ENCODE results near the gene BEST4. TPM values are rescaled to one million over a fixed set of nuclear protein-coding genes. Genes with fewer than 3 reads are reported as not detected.

Gene BEST4
- total and polyA plus RNA-seq, 2 of the 4 experiments (the other 2 are of a cell fraction) = 0.07 TPM; not detected in 1

DNA sequence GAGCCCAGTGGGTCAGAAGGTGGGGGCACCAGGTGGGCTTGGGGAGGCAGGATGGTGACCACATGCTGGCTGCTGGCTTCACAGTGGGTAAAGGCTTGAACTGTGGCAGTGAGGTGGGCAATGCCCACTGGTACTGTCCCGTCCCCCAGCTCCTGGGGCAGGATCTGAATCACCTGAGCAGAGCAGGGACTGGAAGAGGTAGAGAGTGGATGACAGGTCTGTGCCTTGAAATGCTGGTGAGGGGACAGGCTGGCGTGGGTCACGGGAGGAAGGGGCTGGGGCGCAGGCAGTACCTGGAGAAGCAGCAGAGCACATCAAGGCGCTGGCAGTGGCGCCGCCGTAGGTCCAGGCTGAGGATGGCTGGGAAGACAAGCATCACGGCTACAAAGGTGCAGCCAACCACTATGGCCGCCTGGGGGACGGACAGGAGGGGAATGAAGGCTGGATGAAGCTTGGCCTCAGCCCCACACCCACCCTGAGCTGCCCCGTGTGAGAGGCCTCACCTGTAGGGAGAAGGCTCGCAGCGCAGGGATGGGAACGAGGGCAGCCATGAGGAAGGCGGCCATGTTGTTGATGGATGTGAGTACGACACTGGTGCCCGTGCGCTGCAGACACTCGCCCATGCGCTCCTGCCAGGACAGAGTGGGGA lies 40.2 kb upstream of the BEST4 start:
- no peak overlapping the region for H3K4me3 ChIP-seq (ENCODE audit: insufficient read depth, low read depth, low read length)
- intact Hi-C loops (cut with micrococcal nuclease) = no loop called here
- ChIA-PET POLR2A (ENCODE audit: unreplicated experiment) (no interaction called here), CTCF (no interaction called here)
- H2BK120ac ChIP-seq (ENCODE audit: low read depth, low read length) = no peak overlapping the region
- no peaks in the 10 kb centered on the region for H3K9me3 ChIP-seq (ENCODE audit: control insufficient read depth, insufficient read depth, low read length)
- H2BK15ac ChIP-seq (ENCODE audit: low read depth, low read length) = no peak overlapping the region
- in situ Hi-C loops (cut with MboI; ENCODE audit: low sequenced_read_pairs) = no loop called here
- H2BK20ac ChIP-seq (ENCODE audit: low read depth, low read length) = no peak overlapping the region
- no peak overlapping the region for H3K14ac ChIP-seq (replicated peaks; ENCODE audit: low read depth, low read length)
- no peak overlapping the region for H3K18ac ChIP-seq (ENCODE audit: low read depth, low read length)
- H2BK5ac ChIP-seq (ENCODE audit: low read depth, low read length, poor library complexity, severe bottlenecking) = no peak overlapping the region
- H3K9ac ChIP-seq (ENCODE audit: low read depth, low read length) = no peak overlapping the region
- no peak overlapping the region for H4K8ac ChIP-seq (ENCODE audit: low read depth in 2 of 2, low read length in 2 of 2)
- no peaks in the 10 kb centered on the region for H4K20me1 ChIP-seq (ENCODE audit: insufficient read depth, low read length)
- no peak overlapping the region for H3K27ac ChIP-seq (ENCODE audit: insufficient read depth, low read length)
- TF ChIP-seq, protein P1, sequence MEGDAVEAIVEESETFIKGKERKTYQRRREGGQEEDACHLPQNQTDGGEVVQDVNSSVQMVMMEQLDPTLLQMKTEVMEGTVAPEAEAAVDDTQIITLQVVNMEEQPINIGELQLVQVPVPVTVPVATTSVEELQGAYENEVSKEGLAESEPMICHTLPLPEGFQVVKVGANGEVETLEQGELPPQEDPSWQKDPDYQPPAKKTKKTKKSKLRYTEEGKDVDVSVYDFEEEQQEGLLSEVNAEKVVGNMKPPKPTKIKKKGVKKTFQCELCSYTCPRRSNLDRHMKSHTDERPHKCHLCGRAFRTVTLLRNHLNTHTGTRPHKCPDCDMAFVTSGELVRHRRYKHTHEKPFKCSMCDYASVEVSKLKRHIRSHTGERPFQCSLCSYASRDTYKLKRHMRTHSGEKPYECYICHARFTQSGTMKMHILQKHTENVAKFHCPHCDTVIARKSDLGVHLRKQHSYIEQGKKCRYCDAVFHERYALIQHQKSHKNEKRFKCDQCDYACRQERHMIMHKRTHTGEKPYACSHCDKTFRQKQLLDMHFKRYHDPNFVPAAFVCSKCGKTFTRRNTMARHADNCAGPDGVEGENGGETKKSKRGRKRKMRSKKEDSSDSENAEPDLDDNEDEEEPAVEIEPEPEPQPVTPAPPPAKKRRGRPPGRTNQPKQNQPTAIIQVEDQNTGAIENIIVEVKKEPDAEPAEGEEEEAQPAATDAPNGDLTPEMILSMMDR (conservative IDR thresholded peaks at IDR 0.05; ENCODE audit: low read depth, low read length) = no peak
- TF ChIP-seq RCOR1 (IDR thresholded peaks at IDR 0.05; ENCODE audit: insufficient replicate concordance, low read length) (no peak), POLR2A (IDR thresholded peaks at IDR 0.05; ENCODE audit: low read depth, low read length) (no peak), MAZ (IDR thresholded peaks at IDR 0.05; ENCODE audit: borderline replicate concordance, low read depth, low read length) (no peak), RAD21 (IDR thresholded peaks at IDR 0.05; ENCODE audit: low read length) (no peak), ELK1 (IDR thresholded peaks at IDR 0.05; ENCODE audit: borderline replicate concordance, low read depth, low read length) (no peak), RFX5 (IDR thresholded peaks at IDR 0.05; ENCODE audit: low read depth, low read length) (no peak), NFE2L2 (IDR thresholded peaks at IDR 0.05; ENCODE audit: low read depth, low read length) (no peak), MAFK (IDR thresholded peaks at IDR 0.05; ENCODE audit: low read depth, low read length) (no peak), CHD1 (IDR thresholded peaks at IDR 0.05; ENCODE audit: low read depth, low read length) (no peak), MXI1 (IDR thresholded peaks at IDR 0.05; ENCODE audit: borderline replicate concordance, low read depth, low read length) (no peak), SMC3 (IDR thresholded peaks at IDR 0.05; ENCODE audit: low read depth, low read length) (no peak), CEBPB (IDR thresholded peaks at IDR 0.05; ENCODE audit: low read depth, low read length) (no peak), USF2 (IDR thresholded peaks at IDR 0.05; ENCODE audit: low read depth, low read length) (no peak), BHLHE40 (IDR thresholded peaks at IDR 0.05; ENCODE audit: low read depth, low read length) (no peak), FOS (IDR thresholded peaks at IDR 0.05; ENCODE audit: low read depth, low read length) (no peak)
- 96% methylated on average over 5 of the region's 21 CpGs; no CpG with 5 or more reads in 1 of the 2 experiments for WGBS, 2 experiments (ENCODE audit: extremely low coverage in 2 of 2, insufficient read length in 1 of 2)
- ATAC-seq (ENCODE audit: low read depth) (no peak), DNase-seq (no peak)
- H3K56ac ChIP-seq (ENCODE audit: extremely low read depth, insufficient read depth, low read length) = no peak overlapping the region
- no peak overlapping the region for H3K4me2 ChIP-seq (ENCODE audit: low read depth, low read length)
- H3K23ac ChIP-seq (ENCODE audit: low read depth, low read length) = no peak overlapping the region
- no peak overlapping the region for H3K4ac ChIP-seq (ENCODE audit: low read depth, low read length)
- H2AK9ac ChIP-seq (replicated peaks; ENCODE audit: low read depth, low read length, poor library complexity) = peak overlapping the region; percentile 42
- no peaks in the 10 kb centered on the region for H3K79me1 ChIP-seq (ENCODE audit: low read depth in 1 of 2, low read length in 2 of 2)
- H4K5ac ChIP-seq (ENCODE audit: low read depth, low read length) = no peak overlapping the region
- no peak overlapping the region for H4K91ac ChIP-seq (ENCODE audit: insufficient read depth, low read depth, low read length)
- peak overlapping the region; percentile 16; the same call in 1 of the 2 replicates for H2AK5ac ChIP-seq (ENCODE audit: low read depth, low read length)
- no peak overlapping the region for H2AFZ ChIP-seq (replicated peaks; ENCODE audit: low read length, poor library complexity)
- no TSS peak for BruUV-seq (replicated peaks)
- H3K36me3 ChIP-seq (ENCODE audit: control insufficient read depth, insufficient read depth, low read length) = no peaks in the 10 kb centered on the region
- no peaks in the 10 kb centered on the region for H3K9me1 ChIP-seq (ENCODE audit: insufficient read depth, low read length)
- no peaks in the 10 kb centered on the region for H3K27me3 ChIP-seq (ENCODE audit: control insufficient read depth, insufficient read depth, low read length)
- no peaks in the 10 kb centered on the region for H3K4me1 ChIP-seq (ENCODE audit: control insufficient read depth, insufficient read depth, low read length)
- dilution Hi-C loops (cut with HindIII; ENCODE audit: low sequenced_read_pairs, unreplicated experiment) = no loop called here
